Caco-2 (cell line): Measurements from ENCODE around the gene GPS2. TPM values are rescaled to one million over a fixed set of nuclear protein-coding genes. Genes with fewer than 3 reads are reported as not detected.

Source experiments
- BruUV-seq: library from RNA; stranded (reverse); fragments of 400-500 nt; replicated peaks from 2 replicates; lab custom pipeline; 2021; lab: Mats Ljungman, UMichigan
- CTCF ChIA-PET: fragments of 300-600 bp; sonication (Branson Sonifier 250); formaldehyde crosslinking; loops from one replicate; lab custom pipeline; 2022; ENCODE audit warnings: antibody characterized with exemption; lab: Charles Lee
- POLR2A ChIA-PET: fragments of 300-600 bp; sonication (Branson Sonifier 250); formaldehyde crosslinking; loops from one replicate; lab custom pipeline; 2022; ENCODE audit warnings: antibody characterized with exemption; lab: Charles Lee
- DNase-seq, 2 experiments: peaks; one replicate each; pipeline versions ENCODE4 v3.0.0 to v3.0.0-alpha.2; 2020 to 2022
- H3K27me3 ChIP-seq: replicated peaks from 2 replicates; pipeline ENCODE4 v1.6.0; 2011; ENCODE audit warnings: low read length; ENCODE audit not compliant: control insufficient read depth, insufficient read depth
- H3K36me3 ChIP-seq: 2 replicates; pipeline ENCODE4 v1.5.1; 2011; ENCODE audit warnings: low read length; ENCODE audit not compliant: control insufficient read depth, insufficient read depth
- H3K4me1 ChIP-seq: fragments of 250-450 bp; sonication (Bioruptor Pico); 2 replicates; pipeline ENCODE4 v1.5.1; 2020; ENCODE audit warnings: mild to moderate bottlenecking
- H3K4me3 ChIP-seq: 2 replicates; pipeline ENCODE4 v1.5.1; 2011; ENCODE audit warnings: low read depth, mild to moderate bottlenecking, control low read depth, low read length
- H3K9me3 ChIP-seq: fragments of 250-450 bp; sonication (Bioruptor Pico); 2 replicates; pipeline ENCODE4 v1.5.1; 2020; ENCODE audit warnings: mild to moderate bottlenecking, moderate library complexity
- H3K27ac Mint-ChIP-seq: one replicate; pipeline ENCODE4 v1.8.0; 2022; ENCODE audit warnings: mixed read lengths; ENCODE audit not compliant: unreplicated experiment
- H3K27me3 Mint-ChIP-seq: one replicate; pipeline ENCODE4 v1.8.0; 2022; ENCODE audit warnings: mixed read lengths; ENCODE audit not compliant: insufficient read depth, unreplicated experiment
- H3K36me3 Mint-ChIP-seq: one replicate; pipeline ENCODE4 v1.8.0; 2022; ENCODE audit warnings: mild to moderate bottlenecking, mixed read lengths; ENCODE audit not compliant: insufficient read depth, unreplicated experiment
- H3K4me1 Mint-ChIP-seq: one replicate; pipeline ENCODE4 v1.8.0; 2022; ENCODE audit warnings: low read depth, mixed read lengths; ENCODE audit not compliant: unreplicated experiment
- H3K4me3 Mint-ChIP-seq: one replicate; pipeline ENCODE4 v1.8.0; 2022; ENCODE audit warnings: mild to moderate bottlenecking, moderate library complexity, mixed read lengths; ENCODE audit not compliant: unreplicated experiment
- H3K9me3 Mint-ChIP-seq: one replicate; pipeline ENCODE4 v1.8.0; 2022; ENCODE audit warnings: mixed read lengths; ENCODE audit not compliant: unreplicated experiment
- intact Hi-C: fragments of 100-400 bp; cut with micrococcal nuclease; formaldehyde crosslinking; loops from one replicate; pipeline ENCODE4 v1.10.0; 2022; ENCODE audit not compliant: unreplicated experiment
- total RNA-seq: library from RNA; stranded (reverse); gene quantifications from 2 replicates; pipeline ENCODE4 v1.2.3, GENCODE V29; 2022
- TF ChIP-seq, protein P1 (sequence below), 2 experiments: fragments of 200-600 bp in 1 of 2; IDR thresholded peaks; 1 replicate in 1 of 2; 2 replicates in 1 of 2; pipeline versions ENCODE4 v1.5.1 to v1.8.0; 2011 to 2022; ENCODE audit warnings: antibody characterized with exemption in 1 of 2, control low read depth in 1 of 2, inconsistent platforms in 1 of 2, low read depth in 1 of 2, low read length in 1 of 2, mild to moderate bottlenecking in 1 of 2, moderate library complexity in 1 of 2; ENCODE audit not compliant: insufficient read depth in 1 of 2, severe bottlenecking in 1 of 2, unreplicated experiment in 1 of 2

Gene GPS2
- total RNA-seq, 1 experiment from 2014 or later = 39.2 TPM

DNA sequence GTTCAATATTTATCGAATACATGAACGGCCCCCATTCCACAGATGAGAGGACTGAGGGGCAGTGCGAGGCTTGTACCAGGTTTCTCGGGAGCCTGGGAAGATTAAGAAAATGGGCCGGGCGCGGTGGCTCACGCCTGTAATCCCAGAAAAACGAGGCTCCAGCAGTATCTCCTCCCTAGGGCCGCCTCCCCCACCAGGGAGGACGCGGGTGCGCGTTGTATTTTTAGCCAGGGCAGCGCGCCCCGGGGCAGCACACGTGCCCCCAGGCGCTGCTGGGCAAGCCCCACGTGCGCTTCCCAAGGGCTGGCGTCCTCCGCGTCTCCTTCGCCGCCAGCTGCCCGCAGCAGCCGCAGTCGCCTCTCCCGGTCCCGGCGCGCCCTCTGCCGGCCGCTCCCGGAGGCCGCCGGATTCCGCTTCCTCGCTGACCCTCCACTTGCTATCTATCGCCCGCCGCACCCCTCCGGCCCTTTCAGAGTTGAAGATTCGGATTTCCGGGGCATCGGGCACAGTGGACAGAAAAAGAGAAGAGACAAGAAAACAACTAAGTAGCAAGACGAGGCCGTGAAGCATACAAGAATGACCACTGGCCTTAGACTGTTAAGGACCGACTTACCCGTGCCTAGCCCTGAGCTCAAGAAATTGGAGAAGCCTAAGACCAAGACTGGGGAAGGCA lies 18.8 kb downstream of the GPS2 start:
- H3K4me1 ChIP-seq = 0 out of 2 replicates have a peak, but pooled peaks cover 10% of the 10 kb centered on the region
- Mint-ChIP-seq H3K27me3 (no peaks in the 10 kb centered on the region), H3K27ac (peak overlapping the region; percentile 54), H3K36me3 (no peaks in the 10 kb centered on the region), H3K4me1 (peaks cover 6% of the 10 kb centered on the region), H3K9me3 (no peaks in the 10 kb centered on the region), H3K4me3 (peak overlapping the region; percentile 43)
- TF ChIP-seq, protein P1, sequence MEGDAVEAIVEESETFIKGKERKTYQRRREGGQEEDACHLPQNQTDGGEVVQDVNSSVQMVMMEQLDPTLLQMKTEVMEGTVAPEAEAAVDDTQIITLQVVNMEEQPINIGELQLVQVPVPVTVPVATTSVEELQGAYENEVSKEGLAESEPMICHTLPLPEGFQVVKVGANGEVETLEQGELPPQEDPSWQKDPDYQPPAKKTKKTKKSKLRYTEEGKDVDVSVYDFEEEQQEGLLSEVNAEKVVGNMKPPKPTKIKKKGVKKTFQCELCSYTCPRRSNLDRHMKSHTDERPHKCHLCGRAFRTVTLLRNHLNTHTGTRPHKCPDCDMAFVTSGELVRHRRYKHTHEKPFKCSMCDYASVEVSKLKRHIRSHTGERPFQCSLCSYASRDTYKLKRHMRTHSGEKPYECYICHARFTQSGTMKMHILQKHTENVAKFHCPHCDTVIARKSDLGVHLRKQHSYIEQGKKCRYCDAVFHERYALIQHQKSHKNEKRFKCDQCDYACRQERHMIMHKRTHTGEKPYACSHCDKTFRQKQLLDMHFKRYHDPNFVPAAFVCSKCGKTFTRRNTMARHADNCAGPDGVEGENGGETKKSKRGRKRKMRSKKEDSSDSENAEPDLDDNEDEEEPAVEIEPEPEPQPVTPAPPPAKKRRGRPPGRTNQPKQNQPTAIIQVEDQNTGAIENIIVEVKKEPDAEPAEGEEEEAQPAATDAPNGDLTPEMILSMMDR (IDR thresholded peaks at IDR 0.05; ENCODE audit: insufficient read depth in 1 of 2, low read depth in 1 of 2, low read length in 1 of 2, severe bottlenecking in 1 of 2, unreplicated experiment in 1 of 2) = peak; percentile 66 to 76
- ChIA-PET CTCF (interaction anchor here (0.7 to 1.5 kb wide), 4 partner anchors 13 to 48 kb away, joined by 3 to 20 read pairs (median 3); partner anchors contain the start of gene SLC2A4), POLR2A (no interaction called here)
- peak; percentile 69 to 84 for DNase-seq
- no peaks in the 10 kb centered on the region for H3K9me3 ChIP-seq
- no TSS peak for BruUV-seq
- intact Hi-C loops = no loop called here
- H3K4me3 ChIP-seq = peak overlapping the region; percentile 12; the same call in 1 of the 2 replicates
- no peaks in the 10 kb centered on the region for H3K27me3 ChIP-seq
- no peaks in the 10 kb centered on the region for H3K36me3 ChIP-seq

DNA sequence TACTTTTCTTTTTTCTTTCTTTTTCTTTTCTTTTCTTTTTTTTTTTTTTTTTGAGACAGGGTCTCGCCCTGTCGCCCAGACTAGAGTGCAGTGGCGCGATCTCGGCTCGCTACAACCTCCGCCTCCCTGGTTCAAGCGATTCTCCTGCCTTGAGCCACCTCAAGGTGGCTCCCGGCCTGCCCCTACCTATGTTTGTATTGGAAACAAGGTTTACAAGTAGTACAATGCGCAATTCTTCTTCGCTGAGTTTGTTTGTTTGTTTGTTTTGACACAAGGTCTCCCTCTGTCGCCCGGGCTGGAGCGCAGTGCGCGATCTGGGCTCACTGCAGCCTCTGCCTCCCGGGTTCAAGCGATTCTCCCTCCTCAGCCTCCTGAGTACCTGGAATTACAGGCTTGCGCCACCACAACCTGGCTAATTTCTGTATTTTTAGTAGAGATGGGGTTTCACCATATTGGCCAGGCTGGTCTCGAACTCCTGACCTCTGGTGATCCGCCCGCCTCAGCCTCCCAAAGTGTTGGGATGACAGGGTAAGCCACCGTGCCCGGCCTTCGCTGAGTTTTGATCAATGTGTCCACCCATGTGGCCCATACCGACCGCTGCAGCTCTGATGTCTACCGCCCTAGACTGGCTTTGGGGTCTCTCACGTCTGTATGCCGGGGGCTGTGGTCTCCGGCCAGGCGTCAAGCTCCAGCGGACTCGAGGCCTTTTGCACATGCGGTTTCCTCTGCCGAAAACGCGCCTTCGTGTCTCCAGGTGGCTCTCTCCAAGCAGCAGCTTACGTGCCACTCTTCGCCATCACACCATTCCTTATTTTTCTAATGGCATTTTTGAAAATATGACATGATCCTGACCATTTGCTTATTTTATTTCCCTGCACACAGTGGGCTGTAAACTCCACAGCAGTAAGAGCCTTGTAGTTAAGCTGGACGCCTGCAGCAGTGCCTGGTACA lies 19.7 kb downstream of the GPS2 start:
- intact Hi-C loops = no loop called here
- Histone ChIP-seq H3K36me3 (no peaks in the 10 kb centered on the region; the same call in 1 of the 2 replicates), H3K27me3 (no peaks in the 10 kb centered on the region), H3K4me1 (0 out of 2 replicates have a peak, but pooled peaks cover 10% of the 10 kb centered on the region), H3K4me3 (peak overlapping the region; percentile 42), H3K9me3 (no peaks in the 10 kb centered on the region)
- TF ChIP-seq, protein P1 (IDR thresholded peaks at IDR 0.05; ENCODE audit: insufficient read depth in 1 of 2, low read depth in 1 of 2, low read length in 1 of 2, severe bottlenecking in 1 of 2, unreplicated experiment in 1 of 2) = no peak
- POLR2A ChIA-PET = no interaction called here
- no peak for DNase-seq
- no TSS peak for BruUV-seq
- H3K27ac Mint-ChIP-seq = peak overlapping the region; percentile 61
- CTCF ChIA-PET = interaction anchor here (1.4 to 1.5 kb wide), 2 partner anchors 15 to 49 kb away, joined by 3 to 20 read pairs; partner anchors contain the start of gene SLC2A4
- H3K36me3 Mint-ChIP-seq = no peaks in the 10 kb centered on the region
- no peaks in the 10 kb centered on the region for H3K9me3 Mint-ChIP-seq
- peaks cover 6% of the 10 kb centered on the region for H3K4me1 Mint-ChIP-seq
- H3K27me3 Mint-ChIP-seq = no peaks in the 10 kb centered on the region
- peak overlapping the region; percentile 73 for H3K4me3 Mint-ChIP-seq

DNA sequence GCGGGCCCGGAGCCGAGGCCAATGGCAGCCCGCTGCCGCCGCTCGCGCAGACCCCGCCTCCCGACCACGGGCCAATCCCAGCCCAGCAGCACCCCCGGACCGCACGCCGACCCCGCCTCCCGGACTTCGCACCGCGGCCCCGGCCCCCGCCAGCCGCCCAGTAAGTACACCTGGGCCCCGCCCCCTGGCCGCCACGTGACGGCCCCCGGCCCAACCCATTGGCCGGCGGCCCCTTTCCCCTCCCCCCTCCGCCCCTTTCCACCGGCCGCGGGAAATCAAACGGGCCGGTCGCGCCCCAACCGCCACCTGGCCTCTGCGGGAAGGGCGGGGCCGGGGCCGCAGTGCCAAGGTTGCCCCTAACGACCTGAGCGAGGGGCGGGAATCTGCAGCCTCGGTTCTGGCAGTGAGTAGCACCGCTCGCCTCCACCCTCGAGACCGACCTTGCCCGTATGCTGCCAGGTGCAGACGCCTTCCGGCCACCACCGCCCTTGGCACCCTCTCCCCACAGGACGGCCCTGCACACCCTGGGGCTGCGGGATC lies 20.5 kb downstream of the GPS2 start, which contains the start of gene YBX2:
Gene YBX2, minus strand, starts transcription at position 26 of the 540 bp plus-strand sequence. CDS start 139 bp downstream, outside the sequence.
- H3K27me3 ChIP-seq = no peaks in the 10 kb centered on the region
- H3K27me3 Mint-ChIP-seq = no peaks in the 10 kb centered on the region
- POLR2A ChIA-PET = no interaction called here

More for the DNA sequence above, 20.5 kb downstream of the GPS2 start, which contains the start of gene YBX2:
- TF ChIP-seq, protein P1 (IDR thresholded peaks at IDR 0.05; ENCODE audit: insufficient read depth in 1 of 2, low read depth in 1 of 2, low read length in 1 of 2, severe bottlenecking in 1 of 2, unreplicated experiment in 1 of 2) = no peak
- Mint-ChIP-seq H3K9me3 (no peaks in the 10 kb centered on the region), H3K4me1 (peaks cover 6% of the 10 kb centered on the region), H3K4me3 (peak within 1 kb of the TSS; percentile 73), H3K27ac (peak within 1 kb of the TSS; percentile 61), H3K36me3 (no peaks in the 10 kb centered on the region)
- CTCF ChIA-PET = no interaction called here
- Histone ChIP-seq H3K4me1 (0 out of 2 replicates have a peak, but pooled peaks cover 10% of the 10 kb centered on the region), H3K36me3 (no peaks in the 10 kb centered on the region; the same call in 1 of the 2 replicates), H3K9me3 (no peaks in the 10 kb centered on the region), H3K4me3 (peak within 1 kb of the TSS; percentile 49)
- peak; percentile 95 to 96 for DNase-seq
- no TSS peak for BruUV-seq
- intact Hi-C loops = loop anchor here (1.0 kb wide), 1 partner anchor 13 kb away; the partner anchor contains the start of gene SLC2A4
